ENCODE data around the gene PDCD1. TPM values are rescaled to one million over a fixed set of nuclear protein-coding genes. Genes with fewer than 3 reads are reported as not detected.

Gene PDCD1
- total RNA-seq, 2 donors from 2014 or later: 0.27 to 0.80 TPM

DNA sequence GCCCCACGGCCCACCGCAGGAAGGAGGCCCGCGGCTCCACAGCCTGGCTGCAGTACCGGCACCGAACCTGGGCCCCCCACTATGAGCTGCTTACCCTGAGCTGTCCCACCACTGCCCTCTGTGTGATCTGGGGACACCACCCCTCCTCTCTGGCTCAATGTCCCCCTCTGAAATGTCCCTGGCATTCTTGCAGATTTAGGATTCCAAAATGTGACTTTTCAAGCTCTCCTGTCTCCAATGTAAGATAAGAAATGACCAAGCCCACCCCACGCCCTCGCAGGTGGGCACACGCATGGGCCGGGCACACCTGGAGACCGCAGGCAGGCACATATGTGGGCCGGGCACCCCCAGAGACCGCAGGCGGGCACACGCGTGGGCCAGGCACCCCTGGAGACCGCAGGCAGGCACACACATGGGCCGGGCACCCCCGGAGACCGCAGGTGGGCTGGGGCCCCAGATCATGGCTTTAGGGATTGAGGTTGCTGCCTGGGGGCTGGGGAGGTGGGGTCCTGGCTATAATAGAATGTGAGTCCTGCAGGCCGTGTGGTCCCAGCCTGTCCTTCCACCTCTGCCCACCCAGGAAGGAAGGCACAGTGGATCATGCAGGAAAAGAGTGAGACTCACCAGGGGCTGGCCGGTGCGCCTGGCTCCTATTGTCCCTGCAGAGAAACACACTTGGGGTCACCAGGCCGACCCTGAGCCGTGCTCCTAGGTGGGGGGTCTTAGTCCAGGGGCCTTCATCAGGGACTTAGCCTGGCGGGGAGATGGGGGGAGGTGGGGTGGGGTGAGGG is 7.2 kb downstream of the PDCD1 start:
- 92% methylated on average over 26 of the region's 26 CpGs for WGBS
- DNase-seq (ENCODE audit: low spot score): no peak
- intact Hi-C loops (cut with DNase I): no loop called here

DNA sequence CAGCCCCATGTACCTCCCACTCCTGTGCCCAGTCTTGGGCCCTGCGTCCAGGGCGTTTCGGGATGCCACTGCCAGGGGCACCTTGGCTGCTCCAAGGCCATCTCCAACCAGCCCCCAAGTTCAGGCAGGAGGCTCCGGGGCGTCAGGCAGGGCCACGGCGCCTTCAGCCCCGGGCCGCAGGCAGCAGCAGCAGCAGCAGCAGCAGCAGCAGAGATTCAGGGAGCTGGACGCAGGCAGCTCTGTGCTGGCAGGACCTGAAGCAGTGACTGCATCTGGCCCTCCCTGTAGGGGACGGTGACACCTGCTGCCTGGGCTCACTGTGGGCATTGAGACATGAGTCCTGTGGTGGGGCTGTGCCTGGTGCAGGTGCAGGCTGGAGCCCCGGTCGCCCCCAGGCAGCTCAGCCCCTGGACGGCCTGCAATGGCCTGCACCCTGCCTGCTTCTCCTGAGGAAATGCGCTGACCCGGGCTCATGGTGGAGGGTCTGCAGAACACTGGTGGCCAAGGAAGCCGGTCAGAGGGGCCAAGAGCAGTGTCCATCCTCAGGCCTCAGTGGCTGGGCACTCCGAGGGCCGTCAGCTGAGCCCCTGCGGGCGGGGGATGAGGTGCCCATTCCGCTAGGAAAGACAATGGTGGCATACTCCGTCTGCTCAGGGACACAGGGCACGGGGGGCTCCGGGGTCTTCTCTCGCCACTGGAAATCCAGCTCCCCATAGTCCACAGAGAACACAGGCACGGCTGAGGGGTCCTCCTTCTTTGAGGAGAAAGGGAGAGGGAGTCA is 8.0 kb downstream of the PDCD1 start:
- peaks cover 7% of the 10 kb centered on the region for H3K4me1 ChIP-seq (replicated peaks)
- no peak for DNase-seq (ENCODE audit: low spot score)
- intact Hi-C loops (cut with DNase I): no loop called here
- no peak overlapping the region for H3K27ac ChIP-seq
- no peaks in the 10 kb centered on the region for H3K36me3 ChIP-seq
- H3K27me3 ChIP-seq (replicated peaks; ENCODE audit: insufficient read depth): no peaks in the 10 kb centered on the region
- 89% methylated on average over 23 of the region's 27 CpGs for WGBS
- no peak for TF ChIP-seq POLR2A (IDR thresholded peaks at IDR 0.05)
- TF ChIP-seq POLR2AphosphoS5 (IDR thresholded peaks at IDR 0.05): no peak
- TF ChIP-seq, protein P1, sequence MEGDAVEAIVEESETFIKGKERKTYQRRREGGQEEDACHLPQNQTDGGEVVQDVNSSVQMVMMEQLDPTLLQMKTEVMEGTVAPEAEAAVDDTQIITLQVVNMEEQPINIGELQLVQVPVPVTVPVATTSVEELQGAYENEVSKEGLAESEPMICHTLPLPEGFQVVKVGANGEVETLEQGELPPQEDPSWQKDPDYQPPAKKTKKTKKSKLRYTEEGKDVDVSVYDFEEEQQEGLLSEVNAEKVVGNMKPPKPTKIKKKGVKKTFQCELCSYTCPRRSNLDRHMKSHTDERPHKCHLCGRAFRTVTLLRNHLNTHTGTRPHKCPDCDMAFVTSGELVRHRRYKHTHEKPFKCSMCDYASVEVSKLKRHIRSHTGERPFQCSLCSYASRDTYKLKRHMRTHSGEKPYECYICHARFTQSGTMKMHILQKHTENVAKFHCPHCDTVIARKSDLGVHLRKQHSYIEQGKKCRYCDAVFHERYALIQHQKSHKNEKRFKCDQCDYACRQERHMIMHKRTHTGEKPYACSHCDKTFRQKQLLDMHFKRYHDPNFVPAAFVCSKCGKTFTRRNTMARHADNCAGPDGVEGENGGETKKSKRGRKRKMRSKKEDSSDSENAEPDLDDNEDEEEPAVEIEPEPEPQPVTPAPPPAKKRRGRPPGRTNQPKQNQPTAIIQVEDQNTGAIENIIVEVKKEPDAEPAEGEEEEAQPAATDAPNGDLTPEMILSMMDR (IDR thresholded peaks at IDR 0.05): no peak
- no peaks in the 10 kb centered on the region for H3K9me3 ChIP-seq
- no peak overlapping the region for H3K4me3 ChIP-seq

More for the DNA sequence above, 7.2 kb downstream of the PDCD1 start:
- H3K4me3 ChIP-seq: no peak overlapping the region
- TF ChIP-seq POLR2A (IDR thresholded peaks at IDR 0.05) (no peak), POLR2AphosphoS5 (IDR thresholded peaks at IDR 0.05) (no peak)
- TF ChIP-seq, protein P1 (IDR thresholded peaks at IDR 0.05): no peak
- peaks cover 7% of the 10 kb centered on the region for H3K4me1 ChIP-seq (replicated peaks)
- no peaks in the 10 kb centered on the region for H3K27me3 ChIP-seq (replicated peaks; ENCODE audit: insufficient read depth)
- no peaks in the 10 kb centered on the region for H3K9me3 ChIP-seq
- H3K36me3 ChIP-seq: no peaks in the 10 kb centered on the region
- no peak overlapping the region for H3K27ac ChIP-seq

DNA sequence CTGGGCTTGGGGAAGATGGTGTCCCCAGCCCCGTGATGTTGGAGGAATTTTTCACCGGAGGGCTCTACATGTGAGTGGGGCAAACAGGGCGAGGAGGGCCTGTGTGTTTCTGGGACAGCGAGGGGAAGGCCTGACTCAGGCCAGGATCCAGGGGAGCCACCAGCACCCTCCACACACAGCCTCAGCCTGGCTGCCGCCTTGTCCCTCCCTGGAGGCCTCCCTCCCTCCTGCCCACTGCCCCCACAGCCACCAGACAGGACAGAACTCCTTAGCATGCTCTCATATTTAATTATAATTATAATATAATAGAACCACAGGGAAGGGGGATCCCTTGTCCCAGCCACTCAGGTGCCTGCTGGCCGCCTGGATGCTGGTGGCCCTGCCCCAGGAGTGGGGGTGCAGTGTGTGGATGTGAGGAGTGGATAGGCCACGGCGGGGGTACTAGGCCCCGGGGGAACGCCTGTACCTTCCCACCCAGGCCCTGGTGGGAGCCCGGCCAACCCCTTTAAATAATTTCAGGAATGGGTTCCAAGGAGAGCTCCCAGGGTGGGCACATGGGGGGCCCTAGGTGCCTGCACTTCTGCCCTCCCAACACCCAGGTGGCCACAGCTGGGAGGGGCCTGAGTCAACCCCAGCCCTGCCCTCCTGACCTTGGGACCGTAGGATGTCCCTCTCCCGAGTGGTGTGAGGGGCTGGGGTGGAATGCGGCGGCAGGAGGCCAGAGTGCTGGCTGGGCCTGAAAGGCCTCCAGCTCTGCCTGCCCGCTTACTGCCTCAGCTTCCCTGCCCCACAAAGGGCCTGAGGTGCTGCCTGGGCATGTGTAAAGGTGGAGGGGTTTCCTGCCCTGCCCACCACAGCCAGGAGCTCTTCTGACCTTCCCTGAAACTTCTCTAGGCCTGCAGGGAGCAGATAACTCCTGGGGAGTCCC is 8.8 kb downstream of the PDCD1 start:
- H3K9me3 ChIP-seq: no peaks in the 10 kb centered on the region
- WGBS: 92% methylated on average over 16 of the region's 16 CpGs
- H3K4me3 ChIP-seq: no peak overlapping the region
- no peak overlapping the region for H3K27ac ChIP-seq
- no peaks in the 10 kb centered on the region for H3K36me3 ChIP-seq
- intact Hi-C loops (cut with DNase I): no loop called here
- no peaks in the 10 kb centered on the region for H3K27me3 ChIP-seq (replicated peaks; ENCODE audit: insufficient read depth)
- TF ChIP-seq, protein P1 (IDR thresholded peaks at IDR 0.05): no peak
- TF ChIP-seq POLR2AphosphoS5 (IDR thresholded peaks at IDR 0.05): no peak
- no peak for TF ChIP-seq POLR2A (IDR thresholded peaks at IDR 0.05)
- peaks cover 6% of the 10 kb centered on the region for H3K4me1 ChIP-seq (replicated peaks)
- no peak for DNase-seq (ENCODE audit: low spot score)

DNA sequence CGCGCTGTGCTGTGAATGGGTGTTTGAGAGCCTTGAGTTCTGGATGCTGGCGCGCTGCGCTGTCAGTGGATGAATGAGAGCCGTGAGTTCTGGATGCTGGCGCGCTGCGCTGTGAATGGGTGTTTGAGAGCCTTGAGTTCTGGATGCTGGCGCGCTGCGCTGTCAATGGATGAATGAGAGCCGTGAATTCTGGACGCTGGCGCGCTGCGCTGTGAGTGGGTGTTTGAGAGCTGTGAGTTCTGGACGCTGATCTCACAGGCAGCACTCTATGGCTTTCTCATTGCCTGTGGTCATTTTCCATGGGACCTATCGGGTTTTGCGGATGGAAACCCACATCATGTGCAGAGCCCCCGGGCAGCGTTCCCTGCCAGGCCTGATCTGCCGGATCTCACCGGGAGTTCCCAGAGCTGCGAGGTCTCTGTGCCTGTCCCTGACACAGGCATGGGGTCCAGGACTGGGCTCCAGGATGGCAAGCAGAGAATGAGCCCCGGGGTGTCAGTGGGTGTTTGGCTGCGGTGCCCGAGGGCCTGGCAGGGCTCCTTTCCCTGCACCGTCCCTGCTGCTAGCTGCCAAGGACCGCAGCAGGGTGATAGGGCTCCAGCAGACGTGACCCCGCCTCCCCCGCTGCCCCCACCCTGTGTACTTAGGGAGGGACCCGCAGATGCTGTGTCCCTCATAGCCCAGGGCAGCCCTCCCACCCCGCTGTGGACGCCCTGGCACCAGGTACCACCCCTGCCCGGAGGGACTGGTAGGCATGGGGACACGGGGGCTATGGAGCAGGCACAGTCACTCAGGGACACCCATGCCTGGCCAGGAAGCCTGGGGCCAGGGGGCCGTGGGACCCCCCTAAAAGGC is 9.7 kb downstream of the PDCD1 start:
- WGBS: 83% methylated on average over 37 of the region's 39 CpGs
- TF ChIP-seq POLR2A (IDR thresholded peaks at IDR 0.05): no peak
- TF ChIP-seq, protein P1 (IDR thresholded peaks at IDR 0.05): no peak
- TF ChIP-seq POLR2AphosphoS5 (IDR thresholded peaks at IDR 0.05): no peak
- no peaks in the 10 kb centered on the region for H3K4me1 ChIP-seq (replicated peaks)
- H3K27ac ChIP-seq: no peak overlapping the region
- DNase-seq (ENCODE audit: low spot score): no peak
- intact Hi-C loops (cut with DNase I): no loop called here
- H3K4me3 ChIP-seq: no peak overlapping the region
- no peaks in the 10 kb centered on the region for H3K27me3 ChIP-seq (replicated peaks; ENCODE audit: insufficient read depth)
- no peaks in the 10 kb centered on the region for H3K36me3 ChIP-seq
- no peaks in the 10 kb centered on the region for H3K9me3 ChIP-seq
